HEK293T (cell line): ENCODE measurements around the gene TSFM.
A peak's percentile ranks its signal among the peaks of the same experiment; 100 is the strongest.

ENCODE experiments used
- CTCF ChIA-PET: fragments of 350-600 bp; formaldehyde crosslinking; extraction: SDS; loops from one replicate; lab custom pipeline; 2021; ENCODE audit warnings: antibody characterized with exemption, inconsistent platforms; lab: Yijun Ruan, JAX
- POLR2A ChIA-PET: fragments of 350-600 bp; formaldehyde crosslinking; extraction: SDS; loops from one replicate; lab custom pipeline; 2020; ENCODE audit warnings: antibody characterized with exemption, inconsistent platforms; lab: Yijun Ruan, JAX
- DNase-seq: peaks from one replicate; pipeline ENCODE4 v3.0.0; 2012; ENCODE audit warnings: mixed read lengths; ENCODE audit errors: extremely low spot score
- FOXM1 ChIP-seq: fragments of 450-650 bp; IDR thresholded peaks from 2 replicates; pipeline ENCODE4 v1.6.1; 2017; ENCODE audit warnings: mild to moderate bottlenecking, borderline replicate concordance
- SUZ12 ChIP-seq: fragments of 450-650 bp; IDR thresholded peaks from 2 replicates; pipeline ENCODE4 v1.6.1; 2016; ENCODE audit warnings: mild to moderate bottlenecking

The TSFM gene

GRCh38 chr12:57846577-57847319 is 64.2 kb downstream of the TSFM start, which contains the start of gene CTDSP2:
TSS of gene CTDSP2 (minus strand) at chr12:57846729. CDS start at chr12:57846435, 294 bp downstream.
- TF ChIP-seq SUZ12 (no peak), FOXM1 (peak; percentile 72; the same call in 1 of the 2 replicates)
- ChIA-PET CTCF (no interaction called here), POLR2A (interaction anchor here (0.7 to 4.0 kb wide), 11 partner anchors 9 to 94 kb away, joined by 3 to 55 read pairs (median 4); partner anchors contain the start of genes ATP23, EEF1AKMT3 and METTL1)
- DNase-seq: peak; percentile 100
